GM12878 (cell line): Measurements from ENCODE around the gene IFI30. TPM values are rescaled to one million over a fixed set of nuclear protein-coding genes. Genes with fewer than 3 reads are reported as not detected.

Experiments
- ATAC-seq: fragments of 200-7000 bp; cut with Tn5 transposase; 3 replicates; pipeline ENCODE4 v1.9.1; 2020; ENCODE audit warnings: mild to moderate bottlenecking, moderate library complexity
- BruUV-seq: library from RNA; stranded (reverse); fragments of 400-500 nt; replicated peaks from 2 replicates; lab custom pipeline; 2021; lab: Mats Ljungman, UMichigan
- CTCF ChIA-PET: fragments of 300-600 bp; sonication (Branson Sonifier 250); formaldehyde crosslinking; extraction: SDS; loops from one replicate; lab custom pipeline; 2021; ENCODE audit warnings: inconsistent platforms; lab: Yijun Ruan, JAX
- POLR2A ChIA-PET: fragments of 350-600 bp; formaldehyde crosslinking; extraction: SDS; loops from one replicate; lab custom pipeline; 2021; ENCODE audit warnings: inconsistent platforms; lab: Charles Lee
- RAD21 ChIA-PET: fragments of 300-600 bp; sonication (Branson Sonifier 250); formaldehyde crosslinking; loops from one replicate; lab custom pipeline; 2023; ENCODE audit warnings: antibody characterized with exemption; ENCODE audit not compliant: unreplicated experiment; lab: Charles Lee
- SMC1A ChIA-PET: fragments of 300-600 bp; sonication (Branson Sonifier 250); formaldehyde crosslinking; loops from one replicate; lab custom pipeline; 2023; ENCODE audit not compliant: unreplicated experiment, uncharacterized antibody; lab: Charles Lee
- DNase-seq: peaks from one replicate; pipeline ENCODE4 v3.0.0-alpha.2; 2011; ENCODE audit warnings: low read depth, low spot score
- FAIRE-seq: peaks from 3 replicates; lab custom pipeline; 2011; peaks lifted over from hg19 to GRCh38; lab: Jason Lieb, UNC
- H2AFZ ChIP-seq: 2 replicates; pipeline ENCODE4 v1.6.0; 2011; ENCODE audit warnings: low read depth, low read length, control low read depth; ENCODE audit not compliant: control insufficient read depth
- H3K27ac ChIP-seq: 2 replicates; pipeline ENCODE4 v1.5.1; 2011; ENCODE audit warnings: control low read depth; ENCODE audit not compliant: control insufficient read depth, insufficient read depth
- H3K27me3 ChIP-seq, 2 experiments: replicated peaks in 1 of 2; 2 replicates each; pipeline versions ENCODE4 v1.6.0 to v1.6.1; 2011; ENCODE audit warnings: low read length in 1 of 2; ENCODE audit not compliant: control insufficient read depth in 2 of 2, insufficient read depth in 2 of 2
- H3K36me3 ChIP-seq, 2 experiments: 2 replicates each; pipeline ENCODE4 v1.5.1; 2011; ENCODE audit warnings: low read length in 1 of 2; ENCODE audit not compliant: control insufficient read depth in 2 of 2, insufficient read depth in 2 of 2
- H3K4me1 ChIP-seq: 2 replicates; pipeline ENCODE4 v1.6.1; 2011; ENCODE audit warnings: mild to moderate bottlenecking, low read length, moderate library complexity, mixed read lengths; ENCODE audit not compliant: control insufficient read depth, insufficient read depth
- H3K4me2 ChIP-seq: 2 replicates; pipeline ENCODE4 v1.6.0; 2011; ENCODE audit warnings: control low read depth; ENCODE audit not compliant: control insufficient read depth, insufficient read depth
- H3K4me3 ChIP-seq: fragments of 200-600 bp; sonication (generic); 2 replicates; pipeline ENCODE4 v1.5.1; 2016
- H3K79me2 ChIP-seq: 2 replicates; pipeline ENCODE4 v1.6.0; 2011; ENCODE audit warnings: low read length; ENCODE audit not compliant: control insufficient read depth, insufficient read depth
- H3K9ac ChIP-seq: 2 replicates; pipeline ENCODE4 v1.8.0; 2011; ENCODE audit warnings: low read length, control low read depth, mixed read lengths; ENCODE audit not compliant: control insufficient read depth, insufficient read depth
- H3K9me3 ChIP-seq: replicated peaks from 3 replicates; pipeline ENCODE4 v1.5.1; 2011; ENCODE audit warnings: mild to moderate bottlenecking, low read length; ENCODE audit not compliant: control insufficient read depth, insufficient read depth
- H4K20me1 ChIP-seq: 2 replicates; pipeline ENCODE4 v1.6.0; 2011; ENCODE audit not compliant: control insufficient read depth, insufficient read depth
- ATF7 ChIP-seq: fragments of 450-650 bp; IDR thresholded peaks from 2 replicates; pipeline ENCODE4 v1.6.1; 2016; ENCODE audit warnings: low read depth, mild to moderate bottlenecking
- BHLHE40 ChIP-seq, 2 experiments: fragments of 450-650 bp in 1 of 2; IDR thresholded peaks; 2 replicates each; pipeline ENCODE4 v1.6.1; 2011 to 2017; ENCODE audit warnings: low read depth in 2 of 2, borderline replicate concordance in 1 of 2, improper control_type of control experiment in 1 of 2, low read length in 1 of 2, mild to moderate bottlenecking in 1 of 2
- BRCA1 ChIP-seq: IDR thresholded peaks from 2 replicates; pipeline ENCODE4 v1.6.1; 2011; ENCODE audit warnings: low read depth, low read length, improper control_type of control experiment
- CHD2 ChIP-seq: IDR thresholded peaks from 2 replicates; pipeline ENCODE4 v1.6.1; 2011; ENCODE audit warnings: low read depth, low read length, improper control_type of control experiment, borderline replicate concordance
- GABPA ChIP-seq: IDR thresholded peaks from 2 replicates; pipeline ENCODE4 v1.6.1; 2014; ENCODE audit warnings: antibody characterized with exemption, low read depth, mild to moderate bottlenecking, inconsistent platforms
- HCFC1 ChIP-seq: fragments of 150-350 bp; IDR thresholded peaks from 2 replicates; pipeline ENCODE4 v1.6.1; 2014; ENCODE audit warnings: low read length
- KAT2A ChIP-seq: conservative IDR thresholded peaks from 2 replicates; pipeline ENCODE4 v1.6.1; 2011; ENCODE audit warnings: low read depth, low read length; ENCODE audit not compliant: control insufficient read depth
- PRDM15 ChIP-seq: fragments of 450-650 bp; formaldehyde crosslinking; IDR thresholded peaks from 2 replicates; pipeline ENCODE4 v1.4.0; 2020; ENCODE audit warnings: mild to moderate bottlenecking, moderate library complexity
- RELB ChIP-seq: fragments of 450-650 bp; IDR thresholded peaks from 2 replicates; pipeline ENCODE4 v1.6.1; 2017; ENCODE audit warnings: low read depth, mild to moderate bottlenecking, moderate library complexity
- SIN3A ChIP-seq: IDR thresholded peaks from 2 replicates; pipeline ENCODE4 v1.6.1; 2012; ENCODE audit warnings: low read depth, low read length, improper control_type of control experiment
- SPI1 ChIP-seq: IDR thresholded peaks from 2 replicates; pipeline ENCODE4 v1.6.1; 2011; ENCODE audit warnings: low read depth, mild to moderate bottlenecking, low read length, moderate library complexity, borderline replicate concordance; ENCODE audit not compliant: insufficient read depth
- TAF1 ChIP-seq: IDR thresholded peaks from 2 replicates; pipeline ENCODE4 v1.6.1; 2011; ENCODE audit warnings: mild to moderate bottlenecking, low read depth, low read length, borderline replicate concordance
- TBL1XR1 ChIP-seq: IDR thresholded peaks from 2 replicates; pipeline ENCODE4 v1.6.1; 2012; ENCODE audit warnings: low read depth, low read length, improper control_type of control experiment
- TCF12 ChIP-seq: IDR thresholded peaks from 2 replicates; pipeline ENCODE4 v1.6.1; 2011; ENCODE audit warnings: low read depth, mild to moderate bottlenecking, low read length
- ZNF274 ChIP-seq: IDR thresholded peaks from one replicate; pipeline ENCODE4 v1.8.0; 2011; ENCODE audit not compliant: insufficient read length, insufficient read depth
- ZSCAN29 ChIP-seq: fragments of 450-650 bp; IDR thresholded peaks from 2 replicates; pipeline ENCODE4 v1.6.1; 2017; ENCODE audit warnings: mild to moderate bottlenecking, moderate library complexity
- WGBS: methylation state at CpG from one replicate; pipeline ENCODE4 v1.1.6; 2016; ENCODE audit warnings: low lambda C conversion rate; ENCODE audit not compliant: insufficient replicate concordance, insufficient coverage; ENCODE audit errors: missing lambda C conversion rate; 5-methylcytosine and 5-hydroxymethylcytosine counted together
- in situ Hi-C: fragments of 300-500 bp; cut with MboI; formaldehyde crosslinking; loops from 9 replicates; pipeline ENCODE4 v1.14.3; 2018; ENCODE audit warnings: mixed read lengths
- intact Hi-C: fragments of 100-400 bp; cut with micrococcal nuclease; formaldehyde crosslinking; loops from one replicate; pipeline ENCODE4 v1.14.2; 2022; ENCODE audit not compliant: unreplicated experiment
- polyA plus RNA-seq, 11 experiments: library from polyadenylated mRNA; depleted of rRNA in 4 of 11; unstranded in 6 of 11; stranded (reverse) in 5 of 11; fragments of >200 nt; fragmentation: Nextera tagmentation in 4 of 11; fragmentation: Illumina TruSeq in 1 of 11; extraction: Ambion mirVana in 4 of 11; extraction: Trizol in 1 of 11; gene quantifications; 1 replicate in 1 of 11; 2 replicates in 10 of 11; pipeline versions ENCODE4 v1.2.1 to v1.2.3, GENCODE V29; 2011 to 2016; ENCODE audit warnings: inconsistent platforms in 2 of 11, missing spikeins in 2 of 11, low read depth in 1 of 11
- total RNA-seq, 4 experiments: library from RNA; depleted of rRNA in 3 of 4; stranded (reverse); fragments of >200 nt in 3 of 4; fragmentation: Illumina TruSeq in 1 of 4; extraction: Trizol in 1 of 4; gene quantifications; 2 replicates each; pipeline versions ENCODE4 v1.2.1 to v1.2.3, GENCODE V29; 2013 to 2021

IFI30 gene
- total and polyA plus RNA-seq, 10 of the 15 experiments (the other 5 are each of a cell fraction or from before 2014, with no cell fraction given): 221 to 1,112 (median 451) TPM

- no peak for DNase-seq
- no peaks in the 10 kb centered on the region for H3K36me3 ChIP-seq
- peak; percentile 26 for ATAC-seq
- no peak overlapping the region; the same call in 1 of the 2 replicates for H3K4me2 ChIP-seq
- H2AFZ ChIP-seq: no peak overlapping the region
- peaks cover 19% of the 10 kb centered on the region for H3K4me1 ChIP-seq
- WGBS: 61% methylated on average over 16 of the region's 18 CpGs
- POLR2A ChIA-PET: interaction anchor here (0.7 to 1.4 kb wide), 2 partner anchors 22 to 44 kb away, joined by 5 to 8 read pairs; no protein-coding TSS in a partner anchor
- no peak overlapping the region for H3K27ac ChIP-seq
- H3K9me3 ChIP-seq: no peaks in the 10 kb centered on the region; the same call in 2 of the 3 replicates
- H3K9ac ChIP-seq: no peak overlapping the region
- no peaks in the 10 kb centered on the region for H4K20me1 ChIP-seq
- RAD21 ChIA-PET: no interaction called here
- CTCF ChIA-PET: no interaction called here
- no peak for FAIRE-seq
- H3K27me3 ChIP-seq: peaks cover 0 to 3% of the 10 kb centered on the region in 2 experiments; a peak in 2 of 4 replicates
- SMC1A ChIA-PET: no interaction called here
- no peak overlapping the region for H3K4me3 ChIP-seq
- in situ Hi-C loops: no loop called here
- no TSS peak for BruUV-seq
- H3K79me2 ChIP-seq: no peaks in the 10 kb centered on the region
- intact Hi-C loops: no loop called here
- TF ChIP-seq ZSCAN29: no peak
- TF ChIP-seq KAT2A: no peak
- no peak for TF ChIP-seq PRDM15
- no peak for TF ChIP-seq BHLHE40 (IDR thresholded peaks at IDR 0.05; ENCODE audit: borderline replicate concordance in 1 of 2, low read depth in 2 of 2, low read length in 1 of 2)
- no peak for TF ChIP-seq TCF12
- no peak for TF ChIP-seq CHD2
- TF ChIP-seq GABPA: no peak
- no peak for TF ChIP-seq RELB
- TF ChIP-seq HCFC1: no peak
- TF ChIP-seq ATF7: no peak
- no peak for TF ChIP-seq BRCA1
- TF ChIP-seq SIN3A: no peak
- TF ChIP-seq TAF1: no peak
- no peak for TF ChIP-seq SPI1
- no peak for TF ChIP-seq TBL1XR1
- TF ChIP-seq ZNF274: no peak
Observed at GRCh38 chr19:18226956-18227780, 53.6 kb downstream of the IFI30 start.
